ENCODE results near the gene EFNA2.

The EFNA2 gene

DNA sequence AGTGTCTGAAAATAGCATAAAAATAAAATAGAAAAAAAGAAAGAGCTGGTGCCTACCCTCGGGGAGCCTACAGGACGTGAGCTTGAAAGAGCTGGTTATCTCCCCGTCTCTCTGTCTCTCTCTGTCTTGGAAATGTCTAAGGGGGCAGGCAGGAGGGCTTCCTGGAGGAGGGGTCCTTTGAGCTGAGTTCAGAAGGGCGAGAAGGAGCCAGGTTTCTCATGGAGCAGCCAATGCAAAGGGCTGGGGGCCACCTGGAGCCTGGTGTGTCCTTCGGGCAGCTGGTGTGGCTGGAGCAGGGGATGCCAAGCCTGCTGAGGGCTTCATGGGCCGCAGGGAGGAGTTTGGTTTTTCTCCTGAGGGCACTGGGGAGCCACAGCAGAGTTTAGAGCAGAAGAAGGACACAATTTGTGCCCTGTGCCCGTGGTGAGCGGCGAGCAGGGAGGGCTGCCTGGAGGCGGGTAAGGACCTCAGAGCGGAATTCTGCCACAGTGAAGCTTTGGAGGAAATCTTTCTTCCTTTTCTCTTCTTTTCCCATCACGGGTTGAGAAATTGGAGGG, 38.7 kb downstream of the EFNA2 start:
- H2AK5ac ChIP-seq (ENCODE audit: low read depth, low read length) = peak overlapping the region; percentile 86
- peaks cover 0 to 8% (median 0%) of the 10 kb centered on the region in 3 experiments for H3K27me3 ChIP-seq (ENCODE audit: control insufficient read depth in 3 of 3, insufficient read depth in 3 of 3, low read depth in 1 of 3, low read length in 3 of 3)
- H3K23ac ChIP-seq (ENCODE audit: low read depth, low read length, poor library complexity) = no peak overlapping the region
- H2BK15ac ChIP-seq (ENCODE audit: low read length) = peak overlapping the region; percentile 98
- DNase-seq (ENCODE audit: low spot score) = no peak
- H2BK5ac ChIP-seq (ENCODE audit: low read length) = peak overlapping the region; percentile 24
- peaks cover 2 to 3% of the 10 kb centered on the region in 2 donors for H3K4me1 ChIP-seq (ENCODE audit: control insufficient read depth in 2 of 2, insufficient read depth in 1 of 2, low read depth in 1 of 2, low read length in 2 of 2)
- H3K4me3 ChIP-seq (ENCODE audit: low read length in 2 of 2) = no peak overlapping the region
- H3K9me3 ChIP-seq (replicated peaks in 1 of 2; ENCODE audit: control insufficient read depth in 2 of 2, insufficient read depth in 1 of 2, low read depth in 1 of 2, low read length in 2 of 2) = no peaks in the 10 kb centered on the region
- no peak overlapping the region for H3K18ac ChIP-seq (ENCODE audit: low read length)
- no peak overlapping the region for H3K27ac ChIP-seq (replicated peaks; ENCODE audit: low read length)
- no peak overlapping the region for H4K8ac ChIP-seq (ENCODE audit: low read depth, low read length)
- H3K4ac ChIP-seq (ENCODE audit: low read length) = no peak overlapping the region
- no peak overlapping the region for H3K4me2 ChIP-seq (ENCODE audit: insufficient read depth, low read length, poor library complexity, severe bottlenecking)
- no peak overlapping the region for H2BK12ac ChIP-seq (ENCODE audit: low read length)
- peak overlapping the region; percentile 41 for H2BK120ac ChIP-seq (ENCODE audit: low read depth, low read length)
- H3K9ac ChIP-seq (ENCODE audit: low read depth, low read length, poor library complexity) = no peak overlapping the region
- no CpG with 5 or more reads among the region's 12 CpGs for WGBS, 2 donors (ENCODE audit: extremely low coverage in 2 of 2, insufficient read length in 2 of 2, insufficient replicate concordance in 1 of 2)
- no peak overlapping the region for H4K91ac ChIP-seq (ENCODE audit: low read depth, low read length, poor library complexity)
- no peaks in the 10 kb centered on the region for H3K36me3 ChIP-seq (replicated peaks in 1 of 2; ENCODE audit: control insufficient read depth in 2 of 2, insufficient read depth in 2 of 2, low read length in 2 of 2)
- H3K14ac ChIP-seq (ENCODE audit: low read length) = no peak overlapping the region
- no peak overlapping the region for H2AFZ ChIP-seq (ENCODE audit: low read length)
- no peaks in the 10 kb centered on the region for H3K79me1 ChIP-seq (ENCODE audit: low read depth, low read length)

DNA sequence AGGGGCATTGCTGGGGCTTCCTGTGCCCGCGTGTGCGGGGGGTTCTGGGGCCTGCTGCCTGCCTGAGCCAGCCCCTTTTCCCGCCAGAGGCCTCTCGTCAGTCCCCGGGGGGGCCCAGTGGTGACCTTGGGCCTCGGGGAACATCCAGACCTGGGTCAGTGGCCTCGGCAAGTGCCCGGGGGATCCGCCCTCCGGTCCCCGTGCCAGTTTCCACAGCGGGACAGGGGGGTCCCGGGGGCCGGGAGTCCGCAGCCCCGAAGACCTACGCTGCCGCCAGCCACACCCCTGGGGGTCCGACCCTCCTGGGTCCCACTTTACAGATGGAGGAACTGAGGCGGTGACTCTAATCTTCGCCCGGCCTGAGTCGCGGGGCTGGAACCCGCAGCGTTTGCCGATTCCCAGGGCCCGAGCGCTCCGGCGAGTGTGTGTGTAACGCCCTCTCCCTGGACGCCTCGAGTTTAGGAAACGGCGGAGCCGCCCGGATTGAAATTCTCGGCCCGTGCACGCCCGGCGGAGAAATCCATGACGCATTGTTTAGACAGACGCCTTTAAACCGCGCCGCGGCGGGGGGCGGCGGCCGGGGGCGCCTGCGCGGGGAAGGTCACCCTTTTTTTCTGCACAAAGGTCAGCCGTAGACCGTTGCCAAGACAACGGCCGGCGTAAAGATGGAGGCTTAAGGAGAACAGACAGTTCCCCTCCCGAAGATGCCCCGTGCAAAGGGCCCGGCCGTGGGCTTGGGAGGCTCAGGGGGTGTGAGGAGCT, 39.3 kb downstream of the EFNA2 start:
- H3K36me3 ChIP-seq (replicated peaks in 1 of 2; ENCODE audit: control insufficient read depth in 2 of 2, insufficient read depth in 2 of 2, low read length in 2 of 2) = no peaks in the 10 kb centered on the region
- no peak overlapping the region for H3K27ac ChIP-seq (replicated peaks; ENCODE audit: low read length)
- no peak overlapping the region for H3K4ac ChIP-seq (ENCODE audit: low read length)
- H3K14ac ChIP-seq (ENCODE audit: low read length) = peak overlapping the region; percentile 89
- H2BK120ac ChIP-seq (ENCODE audit: low read depth, low read length) = peak overlapping the region; percentile 41
- H3K23ac ChIP-seq (ENCODE audit: low read depth, low read length, poor library complexity) = no peak overlapping the region
- H3K18ac ChIP-seq (ENCODE audit: low read length) = peak overlapping the region; percentile 89
- H3K9me3 ChIP-seq (replicated peaks in 1 of 2; ENCODE audit: control insufficient read depth in 2 of 2, insufficient read depth in 1 of 2, low read depth in 1 of 2, low read length in 2 of 2) = no peaks in the 10 kb centered on the region
- H3K27me3 ChIP-seq (ENCODE audit: control insufficient read depth in 3 of 3, insufficient read depth in 3 of 3, low read depth in 1 of 3, low read length in 3 of 3) = peaks cover 0 to 6% (median 0%) of the 10 kb centered on the region in 3 experiments
- H3K4me3 ChIP-seq (ENCODE audit: low read length in 2 of 2) = no peak overlapping the region
- H2BK15ac ChIP-seq (ENCODE audit: low read length) = peak overlapping the region; percentile 98
- H2AFZ ChIP-seq (ENCODE audit: low read length) = no peak overlapping the region
- H4K91ac ChIP-seq (ENCODE audit: low read depth, low read length, poor library complexity) = no peak overlapping the region
- no peak for DNase-seq (ENCODE audit: low spot score)
- H4K8ac ChIP-seq (ENCODE audit: low read depth, low read length) = no peak overlapping the region
- peak overlapping the region; percentile 94 for H2AK5ac ChIP-seq (ENCODE audit: low read depth, low read length)
- H3K4me2 ChIP-seq (ENCODE audit: insufficient read depth, low read length, poor library complexity, severe bottlenecking) = no peak overlapping the region
- peaks cover 2 to 3% of the 10 kb centered on the region in 2 donors for H3K4me1 ChIP-seq (ENCODE audit: control insufficient read depth in 2 of 2, insufficient read depth in 1 of 2, low read depth in 1 of 2, low read length in 2 of 2)
- no peak overlapping the region for H2BK12ac ChIP-seq (ENCODE audit: low read length)
- WGBS, 2 donors (ENCODE audit: extremely low coverage in 2 of 2, insufficient read length in 2 of 2, insufficient replicate concordance in 1 of 2) = no CpG with 5 or more reads among the region's 66 CpGs
- H2BK5ac ChIP-seq (ENCODE audit: low read length) = peak overlapping the region; percentile 24
- no peak overlapping the region for H3K9ac ChIP-seq (ENCODE audit: low read depth, low read length, poor library complexity)
- H3K79me1 ChIP-seq (ENCODE audit: low read depth, low read length) = no peaks in the 10 kb centered on the region

DNA sequence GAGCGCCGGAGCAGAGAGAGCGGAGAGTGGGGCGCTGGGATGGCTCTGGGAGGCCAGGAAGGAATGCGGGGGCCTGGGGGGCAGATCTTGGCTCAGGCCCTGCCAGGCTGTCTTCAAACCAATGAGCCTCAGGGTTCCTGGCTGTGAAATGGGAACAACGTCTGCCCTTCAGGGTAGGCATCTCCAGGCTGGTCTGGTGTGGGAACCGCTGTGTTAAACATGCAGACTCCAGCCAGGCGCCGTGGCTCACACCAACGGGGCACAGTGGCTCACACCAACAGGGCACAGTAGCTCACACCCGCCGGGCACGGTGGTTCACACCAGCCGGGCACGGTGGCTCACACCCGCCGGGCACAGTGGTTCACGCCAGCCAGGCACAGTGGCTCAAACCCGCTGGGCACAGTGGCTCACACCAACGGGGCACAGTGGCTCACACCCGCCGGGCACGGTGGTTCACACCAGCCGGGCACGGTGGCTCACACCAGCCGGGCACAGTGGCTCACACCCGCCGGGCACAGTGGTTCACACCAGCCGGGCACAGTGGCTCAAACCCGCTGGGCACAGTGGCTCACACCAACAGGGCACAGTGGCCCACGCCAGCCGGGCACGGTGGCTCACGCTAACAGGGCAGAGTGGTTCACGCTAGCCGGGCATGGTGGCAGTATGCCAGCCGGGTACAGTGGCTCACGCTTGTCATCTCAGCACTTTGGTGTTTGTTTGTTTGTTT, 40.1 kb downstream of the EFNA2 start:
- peaks cover 2 to 3% of the 10 kb centered on the region in 2 donors for H3K4me1 ChIP-seq (ENCODE audit: control insufficient read depth in 2 of 2, insufficient read depth in 1 of 2, low read depth in 1 of 2, low read length in 2 of 2)
- peak overlapping the region; percentile 20 for H3K23ac ChIP-seq (ENCODE audit: low read depth, low read length, poor library complexity)
- H2BK12ac ChIP-seq (ENCODE audit: low read length) = peak overlapping the region; percentile 98
- no peaks in the 10 kb centered on the region for H3K79me1 ChIP-seq (ENCODE audit: low read depth, low read length)
- peak overlapping the region; percentile 94 for H2AK5ac ChIP-seq (ENCODE audit: low read depth, low read length)
- no peak overlapping the region for H3K4me2 ChIP-seq (ENCODE audit: insufficient read depth, low read length, poor library complexity, severe bottlenecking)
- no peak for DNase-seq (ENCODE audit: low spot score)
- no peak overlapping the region for H2AFZ ChIP-seq (ENCODE audit: low read length)
- H3K9me3 ChIP-seq (replicated peaks in 1 of 2; ENCODE audit: control insufficient read depth in 2 of 2, insufficient read depth in 1 of 2, low read depth in 1 of 2, low read length in 2 of 2) = no peaks in the 10 kb centered on the region
- no peak overlapping the region for H3K27ac ChIP-seq (replicated peaks; ENCODE audit: low read length)
- peak overlapping the region; percentile 98 for H2BK15ac ChIP-seq (ENCODE audit: low read length)
- H4K91ac ChIP-seq (ENCODE audit: low read depth, low read length, poor library complexity) = no peak overlapping the region
- H3K4ac ChIP-seq (ENCODE audit: low read length) = no peak overlapping the region
- no CpG with 5 or more reads among the region's 38 CpGs for WGBS, 2 donors (ENCODE audit: extremely low coverage in 2 of 2, insufficient read length in 2 of 2, insufficient replicate concordance in 1 of 2)
- H3K14ac ChIP-seq (ENCODE audit: low read length) = peak overlapping the region; percentile 89
- no peak overlapping the region for H4K8ac ChIP-seq (ENCODE audit: low read depth, low read length)
- peak overlapping the region; percentile 44 for H3K9ac ChIP-seq (ENCODE audit: low read depth, low read length, poor library complexity)
- peaks cover 0 to 4% (median 0%) of the 10 kb centered on the region in 3 experiments for H3K27me3 ChIP-seq (ENCODE audit: control insufficient read depth in 3 of 3, insufficient read depth in 3 of 3, low read depth in 1 of 3, low read length in 3 of 3)
- H3K18ac ChIP-seq (ENCODE audit: low read length) = peak overlapping the region; percentile 89
- peak overlapping the region; percentile 41 for H2BK120ac ChIP-seq (ENCODE audit: low read depth, low read length)
- no peak overlapping the region for H3K4me3 ChIP-seq (ENCODE audit: low read length in 2 of 2)
- no peaks in the 10 kb centered on the region for H3K36me3 ChIP-seq (replicated peaks in 1 of 2; ENCODE audit: control insufficient read depth in 2 of 2, insufficient read depth in 2 of 2, low read length in 2 of 2)
- no peak overlapping the region for H2BK5ac ChIP-seq (ENCODE audit: low read length)

DNA sequence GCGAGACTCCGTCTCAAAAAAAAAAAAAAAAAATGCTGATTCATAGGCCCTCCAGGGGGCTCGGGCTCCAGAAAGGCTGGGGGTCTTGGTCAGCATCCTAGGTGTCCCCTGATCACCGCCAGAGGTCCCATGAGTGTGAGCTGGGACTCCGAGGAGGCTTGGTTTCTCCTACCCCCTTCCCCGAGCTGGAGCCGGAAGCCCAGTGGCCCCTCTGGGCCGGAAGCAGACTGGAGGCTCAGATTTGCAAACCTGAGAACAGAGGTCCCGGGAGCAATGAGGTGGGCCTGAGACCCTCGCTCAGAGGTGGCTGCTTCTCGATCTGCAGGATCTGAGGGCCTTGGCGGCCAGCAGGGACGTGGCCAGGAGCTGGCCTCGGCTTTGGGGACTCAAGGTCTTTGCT, 41.5 kb downstream of the EFNA2 start:
- H4K91ac ChIP-seq (ENCODE audit: low read depth, low read length, poor library complexity) = no peak overlapping the region
- no peak overlapping the region for H3K4me2 ChIP-seq (ENCODE audit: insufficient read depth, low read length, poor library complexity, severe bottlenecking)
- no peaks in the 10 kb centered on the region for H3K36me3 ChIP-seq (replicated peaks in 1 of 2; ENCODE audit: control insufficient read depth in 2 of 2, insufficient read depth in 2 of 2, low read length in 2 of 2)
- no peak overlapping the region for H3K4ac ChIP-seq (ENCODE audit: low read length)
- H3K27me3 ChIP-seq (ENCODE audit: control insufficient read depth in 3 of 3, insufficient read depth in 3 of 3, low read depth in 1 of 3, low read length in 3 of 3) = no peaks in the 10 kb centered on the region
- H3K4me3 ChIP-seq (ENCODE audit: low read length in 2 of 2) = no peak overlapping the region
- no peak overlapping the region for H3K23ac ChIP-seq (ENCODE audit: low read depth, low read length, poor library complexity)
- H2BK15ac ChIP-seq (ENCODE audit: low read length) = no peak overlapping the region
- H3K9ac ChIP-seq (ENCODE audit: low read depth, low read length, poor library complexity) = no peak overlapping the region
- H2BK12ac ChIP-seq (ENCODE audit: low read length) = peak overlapping the region; percentile 46
- H3K4me1 ChIP-seq (ENCODE audit: control insufficient read depth in 2 of 2, insufficient read depth in 1 of 2, low read depth in 1 of 2, low read length in 2 of 2) = peaks cover 9 to 10% of the 10 kb centered on the region in 2 donors
- no peak overlapping the region for H3K27ac ChIP-seq (replicated peaks; ENCODE audit: low read length)
- no CpG with 5 or more reads among the region's 14 CpGs for WGBS, 2 donors (ENCODE audit: extremely low coverage in 2 of 2, insufficient read length in 2 of 2, insufficient replicate concordance in 1 of 2)
- no peak overlapping the region for H2AFZ ChIP-seq (ENCODE audit: low read length)
- H2BK120ac ChIP-seq (ENCODE audit: low read depth, low read length) = no peak overlapping the region
- no peak overlapping the region for H2BK5ac ChIP-seq (ENCODE audit: low read length)
- DNase-seq (ENCODE audit: low spot score) = no peak
- H4K8ac ChIP-seq (ENCODE audit: low read depth, low read length) = no peak overlapping the region
- no peaks in the 10 kb centered on the region for H3K9me3 ChIP-seq (replicated peaks in 1 of 2; ENCODE audit: control insufficient read depth in 2 of 2, insufficient read depth in 1 of 2, low read depth in 1 of 2, low read length in 2 of 2)
- no peak overlapping the region for H3K14ac ChIP-seq (ENCODE audit: low read length)
- H3K79me1 ChIP-seq (ENCODE audit: low read depth, low read length) = no peaks in the 10 kb centered on the region
- H2AK5ac ChIP-seq (ENCODE audit: low read depth, low read length) = peak overlapping the region; percentile 5
- peak overlapping the region; percentile 71 for H3K18ac ChIP-seq (ENCODE audit: low read length)

Data from neuronal stem cell (in vitro differentiated cells).